Neuronal stem cell (in vitro differentiated cells): ENCODE data around the gene SLC6A9.
A peak's percentile ranks its signal among the peaks of the same experiment; 100 is the strongest.

Experiments
- DNase-seq: peaks from one replicate; pipeline ENCODE4 v3.0.0-alpha.2; 2013; ENCODE audit warnings: low spot score
- H2AFZ ChIP-seq: one replicate; pipeline ENCODE4 v1.6.1; 2013; ENCODE audit warnings: mild to moderate bottlenecking, low read length, inconsistent platforms
- H2AK5ac ChIP-seq: 2 replicates; pipeline ENCODE4 v1.6.1; 2013; ENCODE audit warnings: low read depth, mild to moderate bottlenecking, inconsistent platforms, low read length, moderate library complexity, mixed read lengths
- H2BK120ac ChIP-seq: 2 replicates; pipeline ENCODE4 v1.6.1; 2013; ENCODE audit warnings: low read depth, mild to moderate bottlenecking, inconsistent platforms, low read length, moderate library complexity, mixed read lengths
- H2BK12ac ChIP-seq: one replicate; pipeline ENCODE4 v1.6.1; 2013; ENCODE audit warnings: low read length, inconsistent platforms
- H2BK15ac ChIP-seq: 2 replicates; pipeline ENCODE4 v1.6.1; 2013; ENCODE audit warnings: mild to moderate bottlenecking, low read length, inconsistent platforms, mixed read lengths
- H2BK5ac ChIP-seq: one replicate; pipeline ENCODE4 v1.6.1; 2013; ENCODE audit warnings: inconsistent platforms, mild to moderate bottlenecking, low read length, moderate library complexity
- H3K14ac ChIP-seq: one replicate; pipeline ENCODE4 v1.6.1; 2013; ENCODE audit warnings: low read length, inconsistent platforms
- H3K18ac ChIP-seq: 2 replicates; pipeline ENCODE4 v1.6.1; 2013; ENCODE audit warnings: low read length, inconsistent platforms
- H3K23ac ChIP-seq: 2 replicates; pipeline ENCODE4 v1.6.1; 2013; ENCODE audit warnings: low read depth, mild to moderate bottlenecking, mixed read lengths, low read length, inconsistent platforms; ENCODE audit not compliant: poor library complexity
- H3K27ac ChIP-seq: replicated peaks from 3 replicates; pipeline ENCODE4 v1.5.1; 2013; ENCODE audit warnings: low read length, inconsistent platforms
- H3K27me3 ChIP-seq, 3 experiments: 2 replicates each; pipeline ENCODE4 v1.6.1; 2013; ENCODE audit warnings: low read length in 3 of 3, mild to moderate bottlenecking in 2 of 3, inconsistent platforms in 1 of 3, low read depth in 1 of 3, mixed read lengths in 1 of 3, moderate library complexity in 1 of 3; ENCODE audit not compliant: control insufficient read depth in 3 of 3, insufficient read depth in 3 of 3
- H3K36me3 ChIP-seq, 2 donors: replicated peaks in 1 of 2; 2 replicates each; pipeline ENCODE4 v1.6.1; 2013; ENCODE audit warnings: low read length in 2 of 2; ENCODE audit not compliant: control insufficient read depth in 2 of 2, insufficient read depth in 2 of 2
- H3K4ac ChIP-seq: 2 replicates; pipeline ENCODE4 v1.6.1; 2013; ENCODE audit warnings: inconsistent platforms, mild to moderate bottlenecking, low read length, moderate library complexity
- H3K4me1 ChIP-seq, 2 donors: 1 replicate in 1 of 2; 2 replicates in 1 of 2; pipeline ENCODE4 v1.6.1; 2013; ENCODE audit warnings: low read length in 2 of 2, low read depth in 1 of 2; ENCODE audit not compliant: control insufficient read depth in 2 of 2, insufficient read depth in 1 of 2
- H3K4me2 ChIP-seq: one replicate; pipeline ENCODE4 v1.6.1; 2013; ENCODE audit warnings: mild to moderate bottlenecking, low read length, inconsistent platforms; ENCODE audit not compliant: insufficient read depth, poor library complexity, severe bottlenecking
- H3K4me3 ChIP-seq, 2 donors: 2 replicates each; pipeline ENCODE4 v1.5.1; 2013; ENCODE audit warnings: low read length in 2 of 2, mild to moderate bottlenecking in 2 of 2, inconsistent platforms in 1 of 2, moderate library complexity in 1 of 2
- H3K79me1 ChIP-seq: one replicate; pipeline ENCODE4 v1.6.1; 2013; ENCODE audit warnings: low read depth, mild to moderate bottlenecking, inconsistent platforms, low read length, moderate library complexity
- H3K9ac ChIP-seq: one replicate; pipeline ENCODE4 v1.6.1; 2013; ENCODE audit warnings: mild to moderate bottlenecking, low read depth, low read length, inconsistent platforms; ENCODE audit not compliant: poor library complexity
- H3K9me3 ChIP-seq, 2 donors: replicated peaks in 1 of 2; 2 replicates each; pipeline versions ENCODE3 to v1.6.1; 2013; ENCODE audit warnings: low read length in 2 of 2, mild to moderate bottlenecking in 2 of 2, inconsistent platforms in 1 of 2, low read depth in 1 of 2, mixed read lengths in 1 of 2, moderate library complexity in 1 of 2; ENCODE audit not compliant: control insufficient read depth in 2 of 2, insufficient read depth in 1 of 2
- H4K8ac ChIP-seq: one replicate; pipeline ENCODE4 v1.6.1; 2013; ENCODE audit warnings: low read depth, mild to moderate bottlenecking, inconsistent platforms, low read length, moderate library complexity
- H4K91ac ChIP-seq: one replicate; pipeline ENCODE4 v1.6.1; 2013; ENCODE audit warnings: low read length, low read depth, mild to moderate bottlenecking, inconsistent platforms; ENCODE audit not compliant: poor library complexity
- WGBS, 2 donors: extraction: QIAGEN DNeasy Blood & Tissue Kit; methylation state at CpG; one replicate each; pipeline ENCODE4 v1.1.7; 2013; ENCODE audit warnings: missing lambda C conversion rate in 2 of 2, mixed read lengths in 1 of 2; ENCODE audit not compliant: insufficient read length in 2 of 2, insufficient replicate concordance in 1 of 2; ENCODE audit errors: extremely low coverage in 2 of 2; 5-methylcytosine and 5-hydroxymethylcytosine counted together

Gene SLC6A9

GRCh38 chr1:43961692-43962091 lies 69.6 kb downstream of the SLC6A9 start:
- Histone ChIP-seq H3K27me3 (no peaks in the 10 kb centered on the region), H3K79me1 (no peaks in the 10 kb centered on the region), H3K23ac (no peak overlapping the region), H3K36me3 (peaks cover 18 to 60% of the 10 kb centered on the region in 2 donors), H3K9ac (no peak overlapping the region), H2BK12ac (no peak overlapping the region), H2AFZ (no peak overlapping the region), H3K18ac (no peak overlapping the region), H3K4ac (no peak overlapping the region), H4K91ac (no peak overlapping the region), H3K14ac (no peak overlapping the region), H4K8ac (no peak overlapping the region), H2BK15ac (no peak overlapping the region), H2BK5ac (no peak overlapping the region), H3K4me2 (no peak overlapping the region), H3K27ac (no peak overlapping the region), H2AK5ac (no peak overlapping the region), H2BK120ac (no peak overlapping the region), H3K9me3 (no peaks in the 10 kb centered on the region), H3K4me1 (no peaks in the 10 kb centered on the region), H3K4me3 (no peak overlapping the region)
- no CpG with 5 or more reads among the region's 3 CpGs for WGBS, 2 donors
- no peak for DNase-seq

- Histone ChIP-seq H3K18ac (no peak overlapping the region), H3K9me3 (no peaks in the 10 kb centered on the region), H3K4me1 (no peaks in the 10 kb centered on the region), H2AK5ac (no peak overlapping the region), H2BK12ac (no peak overlapping the region), H4K8ac (no peak overlapping the region), H2BK120ac (no peak overlapping the region), H3K79me1 (no peaks in the 10 kb centered on the region), H2BK15ac (no peak overlapping the region), H3K4me3 (no peak overlapping the region), H3K23ac (no peak overlapping the region), H2BK5ac (no peak overlapping the region), H3K4me2 (no peak overlapping the region), H3K4ac (no peak overlapping the region), H3K27me3 (no peaks in the 10 kb centered on the region), H3K36me3 (peaks cover 19 to 64% of the 10 kb centered on the region in 2 donors), H3K14ac (no peak overlapping the region), H3K27ac (no peak overlapping the region), H4K91ac (no peak overlapping the region), H2AFZ (no peak overlapping the region), H3K9ac (no peak overlapping the region)
- DNase-seq, result no peak
- WGBS, 2 donors, result no CpG with 5 or more reads among the region's 8 CpGs
These were observed 70.5 kb downstream of the SLC6A9 start for GRCh38 chr1:43960798-43961197.

GRCh38 chr1:43958351-43959255 lies 72.7 kb downstream of the SLC6A9 start:
- H3K79me1 ChIP-seq, result peaks cover 2% of the 10 kb centered on the region
- no CpG with 5 or more reads among the region's 9 CpGs for WGBS, 2 donors

GRCh38 chr1:43957407-43958040 lies 73.7 kb downstream of the SLC6A9 start:
- Histone ChIP-seq H3K4ac (no peak overlapping the region), H3K36me3 (peaks cover 19 to 55% of the 10 kb centered on the region in 2 donors), H2AK5ac (no peak overlapping the region), H3K23ac (no peak overlapping the region), H4K91ac (no peak overlapping the region), H3K14ac (no peak overlapping the region), H3K18ac (no peak overlapping the region), H2BK5ac (no peak overlapping the region), H2BK12ac (no peak overlapping the region), H3K4me2 (no peak overlapping the region), H3K4me1 (peaks cover 0 to 8% of the 10 kb centered on the region in 2 donors), H4K8ac (no peak overlapping the region), H2BK15ac (no peak overlapping the region), H3K79me1 (peaks cover 2% of the 10 kb centered on the region), H3K4me3 (no peak overlapping the region), H3K9me3 (no peaks in the 10 kb centered on the region), H2AFZ (no peak overlapping the region), H2BK120ac (no peak overlapping the region), H3K9ac (peak overlapping the region; percentile 53), H3K27ac (no peak overlapping the region), H3K27me3 (no peaks in the 10 kb centered on the region)
- WGBS, 2 donors, result no CpG with 5 or more reads among the region's 7 CpGs
- no peak for DNase-seq

More at GRCh38 chr1:43958351-43959255, 72.7 kb downstream of the SLC6A9 start:
- Histone ChIP-seq H3K36me3 (peaks cover 19 to 55% of the 10 kb centered on the region in 2 donors), H2BK120ac (no peak overlapping the region), H3K9ac (no peak overlapping the region), H4K91ac (no peak overlapping the region), H4K8ac (no peak overlapping the region), H3K4me1 (no peaks in the 10 kb centered on the region), H3K9me3 (no peaks in the 10 kb centered on the region), H3K23ac (no peak overlapping the region), H2AFZ (no peak overlapping the region), H3K4ac (no peak overlapping the region), H3K18ac (no peak overlapping the region), H2BK5ac (no peak overlapping the region), H3K14ac (no peak overlapping the region), H3K4me3 (no peak overlapping the region), H2AK5ac (no peak overlapping the region), H3K4me2 (no peak overlapping the region), H2BK12ac (no peak overlapping the region), H2BK15ac (no peak overlapping the region), H3K27ac (no peak overlapping the region), H3K27me3 (no peaks in the 10 kb centered on the region)
- no peak for DNase-seq
